MM.1S (cell line): ENCODE data around the gene VAV2.

Experiments
- EZH2 ChIP-seq: fragments of 300-600 bp; sonication (generic); optimal IDR thresholded peaks from 2 replicates; pipeline ENCODE3; 2017; ENCODE audit warnings: low read depth, mild to moderate bottlenecking, antibody characterized with exemption, low read length, mixed read lengths
- EZH2phosphoT487 ChIP-seq: fragments of 300-600 bp; sonication (generic); IDR thresholded peaks from 2 replicates; pipeline ENCODE4 v1.6.1; 2018; ENCODE audit warnings: antibody characterized with exemption, low read length
- TF ChIP-seq, protein P1 (sequence below): fragments of 300-600 bp; sonication (generic); IDR thresholded peaks from 2 replicates; pipeline ENCODE4 v1.5.1; 2016; ENCODE audit warnings: antibody characterized with exemption, low read length, mixed read lengths

DNA sequence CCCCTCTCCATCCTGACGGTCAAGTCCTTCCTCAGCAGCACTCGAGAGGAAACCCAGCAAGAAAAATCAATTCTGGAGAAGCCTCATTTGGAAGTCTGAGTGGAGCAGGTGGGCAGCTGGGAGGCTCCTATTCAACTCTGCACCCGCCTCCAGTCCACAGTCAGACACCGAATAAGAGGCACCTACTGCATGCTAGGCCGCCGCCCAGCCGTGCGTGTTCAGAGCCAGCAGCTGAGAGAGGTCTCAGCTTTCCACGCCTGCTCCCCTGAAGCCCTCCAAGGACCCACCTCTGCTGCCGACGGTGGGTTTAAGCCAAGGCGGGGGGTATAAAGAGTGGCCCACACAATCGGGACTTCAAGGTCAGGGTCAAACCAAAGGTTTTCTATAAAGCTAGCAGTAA, 41.9 kb downstream of the VAV2 start:
- TF ChIP-seq, protein P1, sequence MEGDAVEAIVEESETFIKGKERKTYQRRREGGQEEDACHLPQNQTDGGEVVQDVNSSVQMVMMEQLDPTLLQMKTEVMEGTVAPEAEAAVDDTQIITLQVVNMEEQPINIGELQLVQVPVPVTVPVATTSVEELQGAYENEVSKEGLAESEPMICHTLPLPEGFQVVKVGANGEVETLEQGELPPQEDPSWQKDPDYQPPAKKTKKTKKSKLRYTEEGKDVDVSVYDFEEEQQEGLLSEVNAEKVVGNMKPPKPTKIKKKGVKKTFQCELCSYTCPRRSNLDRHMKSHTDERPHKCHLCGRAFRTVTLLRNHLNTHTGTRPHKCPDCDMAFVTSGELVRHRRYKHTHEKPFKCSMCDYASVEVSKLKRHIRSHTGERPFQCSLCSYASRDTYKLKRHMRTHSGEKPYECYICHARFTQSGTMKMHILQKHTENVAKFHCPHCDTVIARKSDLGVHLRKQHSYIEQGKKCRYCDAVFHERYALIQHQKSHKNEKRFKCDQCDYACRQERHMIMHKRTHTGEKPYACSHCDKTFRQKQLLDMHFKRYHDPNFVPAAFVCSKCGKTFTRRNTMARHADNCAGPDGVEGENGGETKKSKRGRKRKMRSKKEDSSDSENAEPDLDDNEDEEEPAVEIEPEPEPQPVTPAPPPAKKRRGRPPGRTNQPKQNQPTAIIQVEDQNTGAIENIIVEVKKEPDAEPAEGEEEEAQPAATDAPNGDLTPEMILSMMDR: no peak
- TF ChIP-seq EZH2: no peak
- TF ChIP-seq EZH2phosphoT487: no peak
